Left renal pelvis (tissue), 4 donors: ENCODE measurements around the gene MXRA8. TPM values are rescaled to one million over a fixed set of nuclear protein-coding genes. Genes with fewer than 3 reads are reported as not detected.
"Not testable (repeated sequence)": the region's sequence is repeated elsewhere in the genome, so short reads cannot be mapped to it uniquely, and the experiment has no call there.

Experiments used
- DNase-seq, 4 donors: peaks; one replicate each; pipeline ENCODE4 v3.0.0-alpha.2; 2013; ENCODE audit warnings: low read depth in 4 of 4, low spot score in 3 of 4
- polyA plus RNA-seq, 4 donors: library from polyadenylated mRNA; unstranded; fragments of 120-200 nt; gene quantifications; one replicate each; pipeline ENCODE4 v1.2.1, GENCODE V29; 2013; ENCODE audit not compliant: insufficient read length in 4 of 4

The MXRA8 gene
- polyA plus RNA-seq, 4 donors: 133 to 208 (median 158) TPM

- no peak for DNase-seq
Observed at GRCh38 chr1:1370771-1371300, 12.5 kb upstream of the MXRA8 start.

- DNase-seq: not testable (repeated sequence)
Observed at GRCh38 chr1:1370094-1370493, 11.7 kb upstream of the MXRA8 start.

- DNase-seq: no peak
Observed at GRCh38 chr1:1367315-1367714, 9.0 kb upstream of the MXRA8 start.

- no peak for DNase-seq
Observed at GRCh38 chr1:1366699-1367066, 8.3 kb upstream of the MXRA8 start.

GRCh38 chr1:1365875-1366698 is 7.7 kb upstream of the MXRA8 start:
- DNase-seq: no peak

- no peak for DNase-seq
Observed at GRCh38 chr1:1364266-1364665, 5.9 kb upstream of the MXRA8 start.

GRCh38 chr1:1361982-1362423 is 3.6 kb upstream of the MXRA8 start:
- no peak for DNase-seq

GRCh38 chr1:1361233-1361981 is 3.1 kb upstream of the MXRA8 start:
- no peak for DNase-seq

- DNase-seq: no peak
Observed at GRCh38 chr1:1360506-1361169, 2.3 kb upstream of the MXRA8 start.

GRCh38 chr1:1359664-1360468 is 1.5 kb upstream of the MXRA8 start:
- no peak for DNase-seq

- no peak for DNase-seq
Observed at GRCh38 chr1:1359308-1359663, 931 bp upstream of the MXRA8 start.

- no peak for DNase-seq
Observed at GRCh38 chr1:1357871-1358432, 403 bp downstream of the MXRA8 start.

GRCh38 chr1:1356796-1357401 is 1.5 kb downstream of the MXRA8 start:
- no peak for DNase-seq

- DNase-seq: no peak
Observed at GRCh38 chr1:1356166-1356795, 2.1 kb downstream of the MXRA8 start.

- DNase-seq: no peak
Observed at GRCh38 chr1:1355416-1355815, 2.9 kb downstream of the MXRA8 start.

GRCh38 chr1:1354271-1355247 is 3.8 kb downstream of the MXRA8 start:
- no peak for DNase-seq

GRCh38 chr1:1353389-1354151 is 4.8 kb downstream of the MXRA8 start:
- DNase-seq: no peak
